ENCODE measurements around the gene OR51D1. TPM values are rescaled to one million over a fixed set of nuclear protein-coding genes. Genes with fewer than 3 reads are reported as not detected.

OR51D1 gene
- total and polyA plus RNA-seq, 9 of the 15 experiments (the other 6 are each of a cell fraction or from before 2014, with no cell fraction given): not detected

- CTCF ChIA-PET (ENCODE audit: low intra/inter-chr PET ratio): no interaction called here
These were observed 26.9 kb upstream of the OR51D1 start for GRCh38 chr11:4610258-4610935.

DNA sequence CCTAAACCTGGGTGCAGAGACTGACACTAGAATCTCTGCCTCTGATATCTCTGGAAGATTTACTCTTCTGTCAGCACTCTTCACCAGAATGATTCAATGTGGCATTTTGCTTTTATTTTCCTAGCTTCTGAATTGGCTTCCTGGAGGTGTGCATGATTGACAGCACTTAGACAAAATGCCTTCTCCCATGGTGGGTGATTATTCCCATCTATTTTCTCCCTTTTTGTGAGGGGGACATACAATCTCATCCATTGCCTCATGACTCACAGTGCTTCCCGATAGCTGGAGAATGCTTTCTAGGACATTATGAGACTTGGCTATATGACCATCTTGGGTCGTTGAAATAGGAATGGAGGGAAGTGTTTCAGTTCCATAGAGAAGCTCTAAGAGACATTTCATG lies 25.3 kb upstream of the OR51D1 start:
- Histone ChIP-seq H3K9me3 (replicated peaks; ENCODE audit: control insufficient read depth, insufficient read depth, low read depth, low read length) (no peaks in the 10 kb centered on the region), H3K4me3 (no peak overlapping the region), H3K27me3 (ENCODE audit: control insufficient read depth in 2 of 2, insufficient read depth in 2 of 2, low read length in 2 of 2) (no peaks in the 10 kb centered on the region), H4K20me1 (replicated peaks; ENCODE audit: control insufficient read depth, insufficient read depth, low read length) (no peaks in the 10 kb centered on the region), H3K27ac (ENCODE audit: extremely low read depth, low read depth, low read length) (no peak overlapping the region), H2AFZ (ENCODE audit: low read depth, low read length) (no peak overlapping the region), H3K36me3 (ENCODE audit: control insufficient read depth, insufficient read depth, low read length) (no peaks in the 10 kb centered on the region), H3K79me2 (ENCODE audit: control insufficient read depth, insufficient read depth, low read length) (peaks cover 6% of the 10 kb centered on the region; the same call in 1 of the 3 replicates), H3K9me1 (ENCODE audit: control insufficient read depth, insufficient read depth, low read length) (no peaks in the 10 kb centered on the region), H3K9ac (ENCODE audit: insufficient read depth in 1 of 2, low read depth in 2 of 2, low read length in 2 of 2) (no peak overlapping the region), H3K4me2 (ENCODE audit: insufficient read depth, low read length) (no peak overlapping the region), H3K4me1 (replicated peaks in 1 of 2; ENCODE audit: control insufficient read depth in 2 of 2, insufficient read depth in 2 of 2, low read length in 2 of 2) (peaks cover 7 to 9% of the 10 kb centered on the region in 2 experiments; a peak in 3 of 5 replicates)
- POLR2A ChIA-PET: interaction anchor here (0.8 kb wide), 1 partner anchor 8 kb away, joined by 5 read pairs; no protein-coding TSS in a partner anchor
- 3% methylated on average over 2 of the region's 2 CpGs for WGBS (ENCODE audit: insufficient coverage, low coverage, missing lambda C conversion rate)
- DNase-seq (ENCODE audit: extremely low read depth in 1 of 4, low spot score in 3 of 4) (no peak), FAIRE-seq (peak; percentile 11), ATAC-seq (no peak)
- CTCF ChIA-PET (ENCODE audit: low intra/inter-chr PET ratio): interaction anchor here (0.6 kb wide), 1 partner anchor 17 kb away, joined by 3 read pairs; no protein-coding TSS in a partner anchor
- in situ Hi-C loops (cut with MboI) (no loop called here), intact Hi-C loops (cut with micrococcal nuclease) (no loop called here)
- TF ChIP-seq ZBTB11 (CRISPR knock-in tag; IDR thresholded peaks at IDR 0.05) (no peak), MEIS2 (IDR thresholded peaks at IDR 0.05; ENCODE audit: partially characterized antibody) (peak; percentile 5)
- BruUV-seq (replicated peaks): no TSS peak

More at GRCh38 chr11:4610258-4610935, 26.9 kb upstream of the OR51D1 start:
- Histone ChIP-seq H3K9me1 (ENCODE audit: control insufficient read depth, insufficient read depth, low read length) (no peaks in the 10 kb centered on the region), H3K36me3 (ENCODE audit: control insufficient read depth, insufficient read depth, low read length) (no peaks in the 10 kb centered on the region), H3K4me1 (replicated peaks in 1 of 2; ENCODE audit: control insufficient read depth in 2 of 2, insufficient read depth in 2 of 2, low read length in 2 of 2) (peaks cover 9 to 14% of the 10 kb centered on the region in 2 experiments; a peak in 3 of 5 replicates), H3K27ac (ENCODE audit: extremely low read depth, low read depth, low read length) (no peak overlapping the region), H3K4me2 (ENCODE audit: insufficient read depth, low read length) (peak overlapping the region; percentile 50), H3K79me2 (ENCODE audit: control insufficient read depth, insufficient read depth, low read length) (peaks cover 11% of the 10 kb centered on the region; the same call in 2 of the 3 replicates), H3K9ac (ENCODE audit: insufficient read depth in 1 of 2, low read depth in 2 of 2, low read length in 2 of 2) (no peak overlapping the region), H3K4me3 (no peak overlapping the region), H3K27me3 (ENCODE audit: control insufficient read depth in 2 of 2, insufficient read depth in 2 of 2, low read length in 2 of 2) (no peaks in the 10 kb centered on the region), H2AFZ (ENCODE audit: low read depth, low read length) (peak overlapping the region; percentile 76), H3K9me3 (replicated peaks; ENCODE audit: control insufficient read depth, insufficient read depth, low read depth, low read length) (no peaks in the 10 kb centered on the region), H4K20me1 (replicated peaks; ENCODE audit: control insufficient read depth, insufficient read depth, low read length) (no peaks in the 10 kb centered on the region)
- in situ Hi-C loops (cut with MboI) (no loop called here), intact Hi-C loops (cut with micrococcal nuclease) (no loop called here)
- POLR2A ChIA-PET: no interaction called here
- FAIRE-seq (no peak), DNase-seq (ENCODE audit: extremely low read depth in 1 of 4, low spot score in 3 of 4) (no peak), ATAC-seq (no peak)
- TF ChIP-seq E2F5 (CRISPR knock-in tag; IDR thresholded peaks at IDR 0.05) (no peak), SPI1 (IDR thresholded peaks at IDR 0.05; ENCODE audit: borderline replicate concordance, low read depth, low read length) (peak; percentile 17; the same call in 1 of the 2 replicates)
- BruUV-seq (replicated peaks): no TSS peak
- 8% methylated on average over 3 of the region's 3 CpGs for WGBS (ENCODE audit: insufficient coverage, low coverage, missing lambda C conversion rate)

Measured in K562 (cell line).